ENCODE data around the gene ACVR1. TPM values are rescaled to one million over a fixed set of nuclear protein-coding genes. Genes with fewer than 3 reads are reported as not detected.
"Not testable (repeated sequence)": the region's sequence is repeated elsewhere in the genome, so short reads cannot be mapped to it uniquely, and the experiment has no call there.

The ACVR1 gene
- polyA plus RNA-seq, 1 of the 3 experiments (the other 2 are of a cell fraction), result 22.4 TPM

GRCh38 chr2:157756447-157756846, 119.7 kb downstream of the ACVR1 start:
- CTCF ChIA-PET, result not testable (repeated sequence)

DNA sequence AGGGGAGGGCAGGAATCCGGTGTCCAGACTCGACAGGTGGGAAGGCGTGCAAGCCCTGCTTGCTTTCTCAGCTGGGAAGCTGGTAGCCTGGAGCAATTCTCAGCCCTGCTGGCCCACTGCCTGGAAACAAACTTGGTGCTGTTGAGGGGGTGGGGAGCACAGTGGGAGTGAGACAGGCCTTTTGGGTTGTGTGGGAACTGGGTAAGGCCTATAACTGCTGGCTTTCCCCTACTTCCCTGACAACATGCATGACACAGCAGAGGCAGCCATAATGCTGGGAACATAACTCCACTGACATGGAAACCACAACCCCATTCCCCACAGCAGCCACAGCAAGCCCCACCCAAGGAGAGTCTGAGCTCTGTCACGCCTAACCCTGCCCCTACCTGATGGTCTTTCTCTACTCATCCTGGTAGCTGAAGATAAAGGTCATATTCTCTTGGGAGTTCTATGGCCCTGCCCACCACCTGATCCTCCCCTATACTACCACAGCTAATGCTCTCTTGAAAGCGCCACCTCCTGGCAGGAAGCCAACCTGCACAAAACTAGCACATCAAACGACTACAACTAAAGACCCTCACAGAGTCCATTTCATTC, 124.6 kb downstream of the ACVR1 start:
- Histone ChIP-seq H3K9me3 (no peaks in the 10 kb centered on the region), H4K20me1 (ENCODE audit: insufficient read depth) (0 out of 2 replicates have a peak, but pooled peaks cover 3% of the 10 kb centered on the region), H3K9me2 (no peaks in the 10 kb centered on the region), H3K4me2 (no peak overlapping the region), H3K27me3 (ENCODE audit: insufficient read depth) (no peaks in the 10 kb centered on the region), H3K27ac (ENCODE audit: low read depth in 2 of 2, low read length in 1 of 2) (no peak overlapping the region), H3K4me1 (ENCODE audit: control insufficient read depth in 1 of 2, insufficient read depth in 2 of 2, low read depth in 1 of 2, low read length in 1 of 2) (peaks cover 12 to 18% of the 10 kb centered on the region in 2 experiments), H3K79me2 (ENCODE audit: insufficient read depth) (0 out of 2 replicates have a peak, but pooled peaks cover 8% of the 10 kb centered on the region), H2AFZ (ENCODE audit: low read depth) (no peak overlapping the region), H3K4me3 (ENCODE audit: low read depth in 2 of 2, low read length in 1 of 2) (no peak overlapping the region), H3K9ac (no peak overlapping the region), H3K36me3 (replicated peaks in 1 of 2; ENCODE audit: control insufficient read depth in 1 of 2, insufficient read depth in 2 of 2, low read length in 1 of 2) (peaks cover 20 to 29% of the 10 kb centered on the region in 2 experiments), H3F3A (replicated peaks; ENCODE audit: insufficient read depth) (no peaks in the 10 kb centered on the region)
- 94% methylated on average over 5 of the region's 6 CpGs for WGBS (ENCODE audit: low lambda C conversion rate)
- TF ChIP-seq EP300 (IDR thresholded peaks at IDR 0.05; ENCODE audit: borderline replicate concordance in 1 of 2, low read depth in 1 of 2, low read length in 1 of 2), result no peak
- TF ChIP-seq, protein P1, sequence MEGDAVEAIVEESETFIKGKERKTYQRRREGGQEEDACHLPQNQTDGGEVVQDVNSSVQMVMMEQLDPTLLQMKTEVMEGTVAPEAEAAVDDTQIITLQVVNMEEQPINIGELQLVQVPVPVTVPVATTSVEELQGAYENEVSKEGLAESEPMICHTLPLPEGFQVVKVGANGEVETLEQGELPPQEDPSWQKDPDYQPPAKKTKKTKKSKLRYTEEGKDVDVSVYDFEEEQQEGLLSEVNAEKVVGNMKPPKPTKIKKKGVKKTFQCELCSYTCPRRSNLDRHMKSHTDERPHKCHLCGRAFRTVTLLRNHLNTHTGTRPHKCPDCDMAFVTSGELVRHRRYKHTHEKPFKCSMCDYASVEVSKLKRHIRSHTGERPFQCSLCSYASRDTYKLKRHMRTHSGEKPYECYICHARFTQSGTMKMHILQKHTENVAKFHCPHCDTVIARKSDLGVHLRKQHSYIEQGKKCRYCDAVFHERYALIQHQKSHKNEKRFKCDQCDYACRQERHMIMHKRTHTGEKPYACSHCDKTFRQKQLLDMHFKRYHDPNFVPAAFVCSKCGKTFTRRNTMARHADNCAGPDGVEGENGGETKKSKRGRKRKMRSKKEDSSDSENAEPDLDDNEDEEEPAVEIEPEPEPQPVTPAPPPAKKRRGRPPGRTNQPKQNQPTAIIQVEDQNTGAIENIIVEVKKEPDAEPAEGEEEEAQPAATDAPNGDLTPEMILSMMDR (IDR thresholded peaks at IDR 0.05), result peak; percentile 22
- TF ChIP-seq GABPA (IDR thresholded peaks at IDR 0.05; ENCODE audit: low read depth), result no peak
- TF ChIP-seq YY1 (IDR thresholded peaks at IDR 0.05; ENCODE audit: low read depth), result no peak
- DNase-seq, result no peak
- ChIA-PET CTCF (interaction anchor here (1.3 to 1.9 kb wide), 2 partner anchors 273 to 1002 kb away, joined by 3 to 5 read pairs; no protein-coding TSS in a partner anchor), POLR2A (no interaction called here)

More at GRCh38 chr2:157756447-157756846, 119.7 kb downstream of the ACVR1 start:
- H3F3A ChIP-seq (replicated peaks; ENCODE audit: insufficient read depth); H3K4me3 ChIP-seq (ENCODE audit: low read depth in 2 of 2, low read length in 1 of 2); H3K79me2 ChIP-seq (ENCODE audit: insufficient read depth); H3K9me3 ChIP-seq; H4K20me1 ChIP-seq (ENCODE audit: insufficient read depth); H3K4me1 ChIP-seq (ENCODE audit: control insufficient read depth in 1 of 2, insufficient read depth in 2 of 2, low read depth in 1 of 2, low read length in 1 of 2); H3K27me3 ChIP-seq (ENCODE audit: insufficient read depth); DNase-seq; H3K4me2 ChIP-seq; H2AFZ ChIP-seq (ENCODE audit: low read depth); POLR2A ChIA-PET; H3K9me2 ChIP-seq; H3K27ac ChIP-seq (ENCODE audit: low read depth in 2 of 2, low read length in 1 of 2); H3K9ac ChIP-seq: not testable (repeated sequence)
- 99% methylated on average over 5 of the region's 5 CpGs for WGBS (ENCODE audit: low lambda C conversion rate)
- peaks cover 28 to 64% of the 10 kb centered on the region in 2 experiments for H3K36me3 ChIP-seq (replicated peaks in 1 of 2; ENCODE audit: control insufficient read depth in 1 of 2, insufficient read depth in 2 of 2, low read length in 1 of 2)

DNA sequence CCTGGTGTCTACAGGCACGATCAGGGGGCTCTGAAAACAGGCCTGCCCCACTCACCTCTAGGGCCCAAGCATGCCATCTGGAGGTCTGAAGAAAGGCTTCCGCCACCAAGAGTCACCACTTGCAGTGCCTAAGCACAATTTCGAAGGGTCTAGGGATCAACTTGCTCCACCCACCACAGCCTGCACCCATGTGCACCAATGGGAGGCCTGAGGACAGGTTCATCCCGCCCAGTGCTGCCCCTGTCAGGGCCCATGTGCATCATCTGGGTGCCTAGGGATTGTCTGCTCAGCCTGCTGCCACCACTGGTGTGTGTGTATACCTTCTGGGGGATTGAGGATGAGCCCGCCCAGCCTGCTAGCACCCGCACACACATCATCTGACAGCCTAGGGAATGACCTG, 126.4 kb downstream of the ACVR1 start:
- POLR2A ChIA-PET, result no interaction called here
- Histone ChIP-seq H3K4me2 (no peak overlapping the region), H3K9me3 (no peaks in the 10 kb centered on the region), H2AFZ (ENCODE audit: low read depth) (no peak overlapping the region), H3F3A (replicated peaks; ENCODE audit: insufficient read depth) (no peaks in the 10 kb centered on the region), H4K20me1 (ENCODE audit: insufficient read depth) (0 out of 2 replicates have a peak, but pooled peaks cover 3% of the 10 kb centered on the region), H3K4me1 (ENCODE audit: control insufficient read depth in 1 of 2, insufficient read depth in 2 of 2, low read depth in 1 of 2, low read length in 1 of 2) (peaks cover 12 to 22% of the 10 kb centered on the region in 2 experiments), H3K27ac (ENCODE audit: low read depth in 2 of 2, low read length in 1 of 2) (no peak overlapping the region), H3K9me2 (no peaks in the 10 kb centered on the region), H3K27me3 (ENCODE audit: insufficient read depth) (no peaks in the 10 kb centered on the region), H3K9ac (no peak overlapping the region), H3K36me3 (replicated peaks in 1 of 2; ENCODE audit: control insufficient read depth in 1 of 2, insufficient read depth in 2 of 2, low read length in 1 of 2) (peaks cover 17 to 20% of the 10 kb centered on the region in 2 experiments), H3K4me3 (ENCODE audit: low read depth in 2 of 2, low read length in 1 of 2) (no peak overlapping the region), H3K79me2 (ENCODE audit: insufficient read depth) (no peaks in the 10 kb centered on the region)
- CTCF ChIA-PET, result no interaction called here
- TF ChIP-seq PBX3 (IDR thresholded peaks at IDR 0.05) (no peak), GABPA (IDR thresholded peaks at IDR 0.05; ENCODE audit: low read depth) (no peak), TAF1 (IDR thresholded peaks at IDR 0.05; ENCODE audit: borderline replicate concordance, low read depth, low read length) (no peak), POLR2AphosphoS5 (IDR thresholded peaks at IDR 0.05; ENCODE audit: low read depth, low read length) (no peak), NFIC (IDR thresholded peaks at IDR 0.05; ENCODE audit: borderline replicate concordance) (no peak), RXRA (IDR thresholded peaks at IDR 0.05; ENCODE audit: borderline replicate concordance, low read depth) (no peak)
- TF ChIP-seq, protein P2, sequence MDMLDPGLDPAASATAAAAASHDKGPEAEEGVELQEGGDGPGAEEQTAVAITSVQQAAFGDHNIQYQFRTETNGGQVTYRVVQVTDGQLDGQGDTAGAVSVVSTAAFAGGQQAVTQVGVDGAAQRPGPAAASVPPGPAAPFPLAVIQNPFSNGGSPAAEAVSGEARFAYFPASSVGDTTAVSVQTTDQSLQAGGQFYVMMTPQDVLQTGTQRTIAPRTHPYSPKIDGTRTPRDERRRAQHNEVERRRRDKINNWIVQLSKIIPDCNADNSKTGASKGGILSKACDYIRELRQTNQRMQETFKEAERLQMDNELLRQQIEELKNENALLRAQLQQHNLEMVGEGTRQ (IDR thresholded peaks at IDR 0.05; ENCODE audit: borderline replicate concordance, low read depth, low read length), result no peak
- WGBS (ENCODE audit: low lambda C conversion rate), result 94% methylated on average over 6 of the region's 6 CpGs
- DNase-seq, result no peak

All from SK-N-SH (cell line).